B cell (primary cell): ENCODE measurements around the gene PCBP3.

ENCODE experiments used
- EZH2 ChIP-seq: IDR thresholded peaks from 2 replicates; pipeline ENCODE4 v1.6.1; 2012; ENCODE audit warnings: borderline replicate concordance, low read depth, mild to moderate bottlenecking, moderate library complexity, low read length; ENCODE audit not compliant: insufficient read depth, poor library complexity, severe bottlenecking
- TF ChIP-seq, protein P1 (sequence below): fragments of 200-600 bp; IDR thresholded peaks from one replicate; pipeline ENCODE4 v1.8.0; 2022; ENCODE audit warnings: antibody characterized with exemption, mild to moderate bottlenecking

DNA sequence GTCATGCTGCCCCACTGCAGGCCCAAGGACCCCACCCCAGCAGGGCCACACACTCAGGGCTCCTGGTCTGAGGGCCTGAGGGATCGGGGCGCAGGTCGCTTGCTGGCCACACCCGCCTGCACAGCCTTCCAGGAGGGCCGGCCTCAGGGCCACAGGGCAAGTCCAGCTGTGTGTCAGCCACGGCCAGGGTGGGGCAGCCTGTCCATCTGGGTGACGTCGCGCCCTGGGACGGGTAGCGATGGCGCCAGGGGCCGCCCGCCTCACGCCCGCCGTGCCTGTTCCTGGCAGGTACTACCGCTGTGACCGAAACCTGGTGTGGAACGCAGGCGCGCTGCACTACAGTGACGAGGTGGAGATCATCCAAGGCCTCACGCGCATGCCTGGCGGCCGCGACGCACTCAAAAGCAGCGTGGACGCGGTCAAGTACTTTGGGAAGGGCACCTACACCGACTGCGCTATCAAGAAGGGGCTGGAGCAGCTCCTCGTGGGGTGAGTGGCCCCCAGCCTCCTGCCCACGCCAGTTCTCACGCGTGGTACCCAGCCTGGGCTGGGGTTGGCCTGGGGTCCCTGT lies 340.5 kb downstream of the PCBP3 start:
- TF ChIP-seq EZH2 = no peak
- TF ChIP-seq, protein P1, sequence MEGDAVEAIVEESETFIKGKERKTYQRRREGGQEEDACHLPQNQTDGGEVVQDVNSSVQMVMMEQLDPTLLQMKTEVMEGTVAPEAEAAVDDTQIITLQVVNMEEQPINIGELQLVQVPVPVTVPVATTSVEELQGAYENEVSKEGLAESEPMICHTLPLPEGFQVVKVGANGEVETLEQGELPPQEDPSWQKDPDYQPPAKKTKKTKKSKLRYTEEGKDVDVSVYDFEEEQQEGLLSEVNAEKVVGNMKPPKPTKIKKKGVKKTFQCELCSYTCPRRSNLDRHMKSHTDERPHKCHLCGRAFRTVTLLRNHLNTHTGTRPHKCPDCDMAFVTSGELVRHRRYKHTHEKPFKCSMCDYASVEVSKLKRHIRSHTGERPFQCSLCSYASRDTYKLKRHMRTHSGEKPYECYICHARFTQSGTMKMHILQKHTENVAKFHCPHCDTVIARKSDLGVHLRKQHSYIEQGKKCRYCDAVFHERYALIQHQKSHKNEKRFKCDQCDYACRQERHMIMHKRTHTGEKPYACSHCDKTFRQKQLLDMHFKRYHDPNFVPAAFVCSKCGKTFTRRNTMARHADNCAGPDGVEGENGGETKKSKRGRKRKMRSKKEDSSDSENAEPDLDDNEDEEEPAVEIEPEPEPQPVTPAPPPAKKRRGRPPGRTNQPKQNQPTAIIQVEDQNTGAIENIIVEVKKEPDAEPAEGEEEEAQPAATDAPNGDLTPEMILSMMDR = no peak
